Vagina (tissue), 2 donors: Measurements from ENCODE around the gene MINDY4B. TPM values are rescaled to one million over a fixed set of nuclear protein-coding genes. Genes with fewer than 3 reads are reported as not detected.

Experiments used
- DNase-seq, 2 donors: peaks; one replicate each; pipeline ENCODE4 v3.0.0-alpha.2; 2017; ENCODE audit errors: extremely low spot score in 2 of 2
- H3K27ac ChIP-seq: fragments of 200-600 bp; sonication (generic); one replicate; pipeline ENCODE4 v1.5.1; 2019
- H3K27me3 ChIP-seq: fragments of 200-600 bp; sonication (generic); one replicate; pipeline ENCODE4 v1.5.1; 2019
- H3K36me3 ChIP-seq, 2 donors: fragments of 200-600 bp; sonication (generic); one replicate each; pipeline ENCODE4 v1.5.1; 2017 to 2019
- H3K4me1 ChIP-seq: fragments of 200-600 bp; sonication (generic); one replicate; pipeline ENCODE4 v1.5.1; 2019
- H3K4me3 ChIP-seq, 2 donors: fragments of 200-600 bp; sonication (generic); 1 replicate in 1 of 2; 2 replicates in 1 of 2; pipeline ENCODE4 v1.5.1; 2016 to 2019
- H3K9me3 ChIP-seq: fragments of 200-600 bp; sonication (generic); one replicate; pipeline ENCODE4 v1.5.1; 2019
- CTCF ChIP-seq, 3 experiments: fragments of 450-650 bp in 2 of 3; fragments of 200-600 bp in 1 of 3; sonication (generic) in 1 of 3; IDR thresholded peaks; one replicate each; pipeline ENCODE4 v1.5.1; 2017 to 2019; ENCODE audit warnings: antibody characterized with exemption in 3 of 3, mild to moderate bottlenecking in 2 of 3, moderate library complexity in 2 of 3
- POLR2A ChIP-seq, 2 donors: fragments of 450-650 bp; IDR thresholded peaks; one replicate each; pipeline ENCODE4 v1.6.1; 2017; ENCODE audit warnings: antibody characterized with exemption in 2 of 2, mild to moderate bottlenecking in 2 of 2, moderate library complexity in 2 of 2
- POLR2AphosphoS5 ChIP-seq, 2 donors: sonication (generic); formaldehyde crosslinking; IDR thresholded peaks; one replicate each; pipeline ENCODE4 v1.9.0; 2017; ENCODE audit warnings: antibody characterized with exemption in 2 of 2, mild to moderate bottlenecking in 2 of 2, low read depth in 1 of 2; ENCODE audit not compliant: insufficient read depth in 1 of 2
- intact Hi-C: fragments of 100-400 bp; cut with DNase I; formaldehyde crosslinking; loops from one replicate; pipeline ENCODE4 v1.15.1; 2023
- total RNA-seq: library from RNA; depleted of rRNA; stranded (reverse); fragments of >200 nt; gene quantifications from one replicate; pipeline ENCODE4 v1.2.3, GENCODE V29; 2016

MINDY4B gene
- total RNA-seq = not detected

- no peaks in the 10 kb centered on the region for H3K36me3 ChIP-seq
- no peak for DNase-seq
- no peaks in the 10 kb centered on the region for H3K9me3 ChIP-seq
- TF ChIP-seq POLR2AphosphoS5 (IDR thresholded peaks at IDR 0.05; ENCODE audit: insufficient read depth in 1 of 2, low read depth in 1 of 2) (no peak), CTCF (IDR thresholded peaks at IDR 0.05) (no peak), POLR2A (IDR thresholded peaks at IDR 0.05) (no peak)
- H3K27ac ChIP-seq = no peak within 1 kb of the TSS
- H3K4me3 ChIP-seq = no peak within 1 kb of the TSS
- H3K4me1 ChIP-seq = no peaks in the 10 kb centered on the region
- intact Hi-C loops = no loop called here
- no peaks in the 10 kb centered on the region for H3K27me3 ChIP-seq
Measured at GRCh38 chr3:150905339-150905738, at the start of gene MINDY4B. Gene MINDY4B (minus strand): TSS chr3:150905439. CDS start chr3:150905439, 0 bp downstream.

GRCh38 chr3:150951923-150952322 is 46.7 kb upstream of the MINDY4B start:
- Histone ChIP-seq H3K36me3 (no peaks in the 10 kb centered on the region), H3K4me1 (no peaks in the 10 kb centered on the region), H3K27me3 (no peaks in the 10 kb centered on the region), H3K9me3 (no peaks in the 10 kb centered on the region), H3K4me3 (no peak overlapping the region), H3K27ac (no peak overlapping the region)
- intact Hi-C loops = no loop called here
- TF ChIP-seq POLR2A (IDR thresholded peaks at IDR 0.05) (no peak), CTCF (IDR thresholded peaks at IDR 0.05) (no peak), POLR2AphosphoS5 (IDR thresholded peaks at IDR 0.05; ENCODE audit: insufficient read depth in 1 of 2, low read depth in 1 of 2) (no peak)
- no peak for DNase-seq

- no peak overlapping the region for H3K4me3 ChIP-seq
- intact Hi-C loops = no loop called here
- no peak for TF ChIP-seq POLR2A (IDR thresholded peaks at IDR 0.05)
- no peak for TF ChIP-seq POLR2AphosphoS5 (IDR thresholded peaks at IDR 0.05; ENCODE audit: insufficient read depth in 1 of 2, low read depth in 1 of 2)
- no peak for TF ChIP-seq CTCF (IDR thresholded peaks at IDR 0.05)
- no peaks in the 10 kb centered on the region for H3K27me3 ChIP-seq
- H3K36me3 ChIP-seq = no peaks in the 10 kb centered on the region
- no peak overlapping the region for H3K27ac ChIP-seq
- DNase-seq = no peak
- no peaks in the 10 kb centered on the region for H3K9me3 ChIP-seq
- no peaks in the 10 kb centered on the region for H3K4me1 ChIP-seq
Measured at GRCh38 chr3:150945226-150946032, 40.2 kb upstream of the MINDY4B start.

GRCh38 chr3:150942221-150942620 is 37.0 kb upstream of the MINDY4B start:
- Histone ChIP-seq H3K27ac (no peak overlapping the region), H3K36me3 (no peaks in the 10 kb centered on the region), H3K4me1 (no peaks in the 10 kb centered on the region), H3K4me3 (no peak overlapping the region), H3K27me3 (no peaks in the 10 kb centered on the region), H3K9me3 (no peaks in the 10 kb centered on the region)
- no peak for DNase-seq
- intact Hi-C loops = no loop called here
- TF ChIP-seq POLR2A (IDR thresholded peaks at IDR 0.05) = no peak
- no peak for TF ChIP-seq CTCF (IDR thresholded peaks at IDR 0.05)
- TF ChIP-seq POLR2AphosphoS5 (IDR thresholded peaks at IDR 0.05; ENCODE audit: insufficient read depth in 1 of 2, low read depth in 1 of 2) = no peak

- DNase-seq = no peak
- H3K9me3 ChIP-seq = no peaks in the 10 kb centered on the region
- TF ChIP-seq CTCF (IDR thresholded peaks at IDR 0.05) (no peak), POLR2A (IDR thresholded peaks at IDR 0.05) (no peak), POLR2AphosphoS5 (IDR thresholded peaks at IDR 0.05; ENCODE audit: insufficient read depth in 1 of 2, low read depth in 1 of 2) (no peak)
- H3K4me3 ChIP-seq = no peak overlapping the region
- H3K4me1 ChIP-seq = no peaks in the 10 kb centered on the region
- intact Hi-C loops = no loop called here
- H3K27ac ChIP-seq = no peak overlapping the region
- H3K27me3 ChIP-seq = no peaks in the 10 kb centered on the region
- no peaks in the 10 kb centered on the region for H3K36me3 ChIP-seq
Measured at GRCh38 chr3:150936693-150937092, 31.5 kb upstream of the MINDY4B start.
